Natural killer cell treated with Interleukin-12 subunit alpha and Interleukin-12 subunit beta and Interleukin-15 and Interleukin-18, amount 100 ng/mL, for 72 hours (primary cell): ENCODE data around the gene FRMD1. TPM values are rescaled to one million over a fixed set of nuclear protein-coding genes. Genes with fewer than 3 reads are reported as not detected.
A peak's percentile ranks its signal among the peaks of the same experiment; 100 is the strongest.

Experiments used
- ATAC-seq, 2 donors: fragments of 150-1000 bp; cut with Tn5 transposase in 1 of 2; sonication (Bioruptor Pico), chemical (Tn5 transposase) in 1 of 2; 2 replicates each; pipeline ENCODE4 v1.10.0; 2021
- DNase-seq: peaks from one replicate; pipeline ENCODE4 v3.0.0; 2022; ENCODE audit warnings: low spot score
- H3K27ac Mint-ChIP-seq, 2 donors: 1 replicate in 1 of 2; 2 replicates in 1 of 2; pipeline ENCODE4 v1.8.0; 2022; ENCODE audit warnings: mixed read lengths in 2 of 2, mild to moderate bottlenecking in 1 of 2, moderate library complexity in 1 of 2
- H3K27me3 Mint-ChIP-seq, 2 donors: 1 replicate in 1 of 2; 2 replicates in 1 of 2; pipeline ENCODE4 v1.8.0; 2022; ENCODE audit warnings: mixed read lengths in 2 of 2
- H3K36me3 Mint-ChIP-seq: one replicate; pipeline ENCODE4 v1.8.0; 2022; ENCODE audit warnings: mixed read lengths
- H3K4me1 Mint-ChIP-seq, 2 donors: 1 replicate in 1 of 2; 2 replicates in 1 of 2; pipeline ENCODE4 v1.8.0; 2022; ENCODE audit warnings: low read depth in 2 of 2, mixed read lengths in 2 of 2, mild to moderate bottlenecking in 1 of 2
- H3K4me3 Mint-ChIP-seq: one replicate; pipeline ENCODE4 v1.8.0; 2022; ENCODE audit warnings: mixed read lengths
- H3K9me3 Mint-ChIP-seq: 2 replicates; pipeline ENCODE4 v1.8.0; 2022; ENCODE audit warnings: mixed read lengths
- total RNA-seq, 2 donors: library from RNA; stranded (reverse); gene quantifications; one replicate each; pipeline ENCODE4 v1.2.3, GENCODE V29; 2022

Gene FRMD1
- total RNA-seq, 2 donors from 2014 or later, result not detected

GRCh38 chr6:168118935-168119334 lies 39.9 kb upstream of the FRMD1 start:
- H3K36me3 Mint-ChIP-seq, result no peaks in the 10 kb centered on the region
- DNase-seq, result peak; percentile 32
- H3K27ac Mint-ChIP-seq, result no peak overlapping the region
- no peak for ATAC-seq
- peaks cover 3% of the 10 kb centered on the region for H3K9me3 Mint-ChIP-seq
- no peaks in the 10 kb centered on the region for H3K4me1 Mint-ChIP-seq
- no peak overlapping the region for H3K4me3 Mint-ChIP-seq
- H3K27me3 Mint-ChIP-seq, result peaks cover 0 to 2% of the 10 kb centered on the region in 2 donors

- Mint-ChIP-seq H3K27ac (no peak overlapping the region), H3K4me3 (no peak overlapping the region), H3K27me3 (peaks cover 0 to 2% of the 10 kb centered on the region in 2 donors), H3K4me1 (no peaks in the 10 kb centered on the region), H3K9me3 (peaks cover 3% of the 10 kb centered on the region), H3K36me3 (no peaks in the 10 kb centered on the region)
- DNase-seq, result no peak
- ATAC-seq, result no peak
Measured at GRCh38 chr6:168117942-168118341, 38.9 kb upstream of the FRMD1 start.

- Mint-ChIP-seq H3K4me3 (no peak overlapping the region), H3K9me3 (peaks cover 3% of the 10 kb centered on the region), H3K27ac (no peak overlapping the region), H3K36me3 (no peaks in the 10 kb centered on the region), H3K27me3 (peaks cover 0 to 2% of the 10 kb centered on the region in 2 donors), H3K4me1 (no peaks in the 10 kb centered on the region)
- DNase-seq (peak; percentile 48), ATAC-seq (no peak)
Measured at GRCh38 chr6:168116975-168117899, 38.2 kb upstream of the FRMD1 start.

GRCh38 chr6:168116438-168116974 lies 37.5 kb upstream of the FRMD1 start:
- DNase-seq, result peak; percentile 23
- H3K4me3 Mint-ChIP-seq, result no peak overlapping the region

GRCh38 chr6:168115748-168116437 lies 36.9 kb upstream of the FRMD1 start:
- ATAC-seq (no peak), DNase-seq (peak; percentile 45)
- H3K27ac Mint-ChIP-seq, result no peak overlapping the region
- H3K4me3 Mint-ChIP-seq, result no peak overlapping the region
- peaks cover 0 to 12% of the 10 kb centered on the region in 2 donors for H3K27me3 Mint-ChIP-seq
- H3K9me3 Mint-ChIP-seq, result peaks cover 3% of the 10 kb centered on the region
- no peaks in the 10 kb centered on the region for H3K36me3 Mint-ChIP-seq
- no peaks in the 10 kb centered on the region for H3K4me1 Mint-ChIP-seq

More at GRCh38 chr6:168116438-168116974, 37.5 kb upstream of the FRMD1 start:
- no peak for ATAC-seq
- Mint-ChIP-seq H3K4me1 (no peaks in the 10 kb centered on the region), H3K9me3 (peaks cover 3% of the 10 kb centered on the region), H3K36me3 (no peaks in the 10 kb centered on the region), H3K27me3 (peaks cover 0 to 6% of the 10 kb centered on the region in 2 donors), H3K27ac (no peak overlapping the region)

- DNase-seq, result no peak
- no peaks in the 10 kb centered on the region for H3K36me3 Mint-ChIP-seq
- no peak overlapping the region for H3K4me3 Mint-ChIP-seq
- no peak for ATAC-seq
- H3K27ac Mint-ChIP-seq, result no peak overlapping the region
- peaks cover 0 to 12% of the 10 kb centered on the region in 2 donors for H3K27me3 Mint-ChIP-seq
- peaks cover 3% of the 10 kb centered on the region for H3K9me3 Mint-ChIP-seq
- no peaks in the 10 kb centered on the region for H3K4me1 Mint-ChIP-seq
Measured at GRCh38 chr6:168113226-168113625, 34.2 kb upstream of the FRMD1 start.

GRCh38 chr6:168111911-168112310 lies 32.9 kb upstream of the FRMD1 start:
- peaks cover 3% of the 10 kb centered on the region for H3K9me3 Mint-ChIP-seq
- H3K27me3 Mint-ChIP-seq, result peaks cover 0 to 12% of the 10 kb centered on the region in 2 donors
- H3K4me1 Mint-ChIP-seq, result no peaks in the 10 kb centered on the region
- H3K4me3 Mint-ChIP-seq, result no peak overlapping the region
- no peaks in the 10 kb centered on the region for H3K36me3 Mint-ChIP-seq
- H3K27ac Mint-ChIP-seq, result no peak overlapping the region
- peak; percentile 61 for DNase-seq
- ATAC-seq, result peak in 1 of 2 donors; percentile 34

GRCh38 chr6:168110437-168110836 lies 31.4 kb upstream of the FRMD1 start:
- no peak overlapping the region for H3K4me3 Mint-ChIP-seq
- DNase-seq (no peak), ATAC-seq (no peak)
- no peak overlapping the region for H3K27ac Mint-ChIP-seq
- peaks cover 0 to 14% of the 10 kb centered on the region in 2 donors for H3K27me3 Mint-ChIP-seq
- no peaks in the 10 kb centered on the region for H3K4me1 Mint-ChIP-seq
- H3K9me3 Mint-ChIP-seq, result peaks cover 1% of the 10 kb centered on the region
- H3K36me3 Mint-ChIP-seq, result no peaks in the 10 kb centered on the region

- DNase-seq, result peak; percentile 50
- peaks cover 0 to 19% of the 10 kb centered on the region in 2 donors for H3K27me3 Mint-ChIP-seq
- no peak overlapping the region for H3K4me3 Mint-ChIP-seq
- no peak for ATAC-seq
- H3K27ac Mint-ChIP-seq, result no peak overlapping the region
- no peaks in the 10 kb centered on the region for H3K4me1 Mint-ChIP-seq
- no peaks in the 10 kb centered on the region for H3K36me3 Mint-ChIP-seq
- H3K9me3 Mint-ChIP-seq, result no peaks in the 10 kb centered on the region
Measured at GRCh38 chr6:168109171-168109570, 30.2 kb upstream of the FRMD1 start.

GRCh38 chr6:168107191-168107983 lies 28.4 kb upstream of the FRMD1 start:
- DNase-seq (peak; percentile 41), ATAC-seq (no peak)
- Mint-ChIP-seq H3K27me3 (peaks cover 16 to 29% of the 10 kb centered on the region in 2 donors), H3K4me1 (no peaks in the 10 kb centered on the region), H3K27ac (no peak overlapping the region), H3K36me3 (no peaks in the 10 kb centered on the region), H3K4me3 (no peak overlapping the region), H3K9me3 (no peaks in the 10 kb centered on the region)

- H3K4me3 Mint-ChIP-seq, result no peak overlapping the region
- H3K27ac Mint-ChIP-seq, result no peak overlapping the region
- no peak for ATAC-seq
Measured at GRCh38 chr6:168106633-168107005, 27.6 kb upstream of the FRMD1 start.

GRCh38 chr6:168105813-168106632 lies 27.0 kb upstream of the FRMD1 start:
- ATAC-seq, result no peak
- H3K27me3 Mint-ChIP-seq, result peaks cover 20 to 24% of the 10 kb centered on the region in 2 donors
- no peak overlapping the region for H3K27ac Mint-ChIP-seq
- no peak for DNase-seq
- no peaks in the 10 kb centered on the region for H3K36me3 Mint-ChIP-seq
- no peaks in the 10 kb centered on the region for H3K4me1 Mint-ChIP-seq
- H3K9me3 Mint-ChIP-seq, result no peaks in the 10 kb centered on the region
- H3K4me3 Mint-ChIP-seq, result no peak overlapping the region

More at GRCh38 chr6:168106633-168107005, 27.6 kb upstream of the FRMD1 start:
- H3K36me3 Mint-ChIP-seq, result no peaks in the 10 kb centered on the region
- H3K4me1 Mint-ChIP-seq, result no peaks in the 10 kb centered on the region
- no peaks in the 10 kb centered on the region for H3K9me3 Mint-ChIP-seq
- no peak for DNase-seq
- H3K27me3 Mint-ChIP-seq, result peaks cover 20 to 30% of the 10 kb centered on the region in 2 donors
